NCI-H2081 treated with DMSO at 0.1 percent for 48 hours (cell line): ENCODE data around the gene ZNF680.
"Not testable (repeated sequence)": the region's sequence is repeated elsewhere in the genome, so short reads cannot be mapped to it uniquely, and the experiment has no call there.

ENCODE experiments used
- DNase-seq: peaks from one replicate; lab custom pipeline; 2025; lab: John Stamatoyannopoulos, UW

The ZNF680 gene

GRCh38 chr7:64562626-64563278 is at the start of gene ZNF680:
Gene ZNF680 (minus strand): TSS chr7:64563071. CDS start chr7:64562954, 117 bp downstream.
- peak; percentile 95 for DNase-seq

- DNase-seq: no peak
Measured at GRCh38 chr7:64612452-64612851, 49.6 kb upstream of the ZNF680 start.

DNA sequence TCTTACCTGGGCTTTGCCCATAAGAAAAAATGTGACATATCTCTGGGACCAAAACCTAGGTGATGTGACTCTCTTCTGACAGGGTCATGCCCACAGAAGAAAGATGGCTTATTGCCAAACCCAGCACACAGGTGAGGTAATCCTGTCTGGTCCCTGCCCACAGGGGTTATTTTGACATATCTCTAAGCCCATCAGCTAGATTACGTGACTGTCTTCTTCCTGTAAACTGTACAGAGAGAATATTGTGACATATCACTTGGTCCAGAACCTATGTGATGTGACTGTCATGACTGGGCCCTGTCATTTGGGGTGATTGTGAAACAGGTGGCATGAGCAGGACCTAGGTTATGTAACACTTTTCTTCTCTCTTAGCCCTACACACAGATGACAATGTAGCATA is 48.8 kb upstream of the ZNF680 start:
- no peak for DNase-seq

DNA sequence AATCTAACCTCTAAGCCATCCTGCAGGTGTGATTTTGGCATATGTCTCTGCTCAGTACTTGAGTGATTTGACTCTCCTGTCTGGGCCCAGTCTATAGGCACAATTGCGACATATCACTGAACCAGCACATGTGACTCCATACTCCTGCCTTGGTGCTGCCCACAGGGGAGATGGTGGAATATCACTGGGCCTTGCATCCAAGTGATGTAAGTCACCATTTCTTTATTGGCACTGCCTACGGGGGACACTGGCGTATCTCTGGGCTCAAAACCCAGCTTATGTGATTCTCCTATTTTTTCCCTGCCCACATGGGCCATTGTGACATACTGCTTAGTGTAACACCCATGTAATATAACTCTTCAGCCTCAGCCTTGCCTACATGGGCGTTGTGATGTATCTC is 48.1 kb upstream of the ZNF680 start:
- DNase-seq: no peak

DNA sequence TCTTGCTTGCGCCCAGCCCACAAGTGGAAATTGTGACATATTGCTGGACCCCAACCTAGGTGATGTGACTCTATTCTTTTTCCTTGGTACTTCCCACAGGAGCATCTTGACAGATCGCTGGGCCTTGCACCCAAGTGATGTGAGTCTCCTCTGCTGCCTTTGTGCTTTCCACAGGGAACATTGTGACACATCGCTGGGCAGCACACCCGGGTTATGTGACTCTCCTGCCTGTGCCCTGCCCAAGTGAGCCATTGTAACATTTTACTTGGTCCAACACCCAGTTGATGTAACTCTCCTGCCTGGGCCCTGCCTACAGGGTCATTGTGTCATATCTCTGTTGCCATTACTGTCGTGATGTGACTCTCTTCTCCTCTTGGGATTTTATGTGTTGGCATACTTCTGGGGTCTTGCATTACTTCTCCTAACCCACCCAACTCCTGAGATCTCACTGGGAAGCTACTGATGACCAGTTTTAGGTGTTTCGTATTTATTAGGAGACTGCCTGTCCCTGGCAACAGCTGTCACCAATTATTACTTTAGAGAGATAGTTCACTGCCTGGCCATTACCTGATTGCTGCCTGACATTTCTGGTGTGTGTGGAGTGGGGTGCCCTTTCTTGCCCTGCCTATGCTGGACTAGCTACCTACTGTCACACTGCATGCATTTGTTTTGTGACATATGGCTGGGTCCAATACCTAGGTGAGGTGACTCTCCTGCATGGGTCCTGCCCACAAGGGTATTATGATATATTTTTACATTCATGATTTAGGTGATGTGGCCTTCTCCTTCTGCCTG is 45.4 kb upstream of the ZNF680 start:
- DNase-seq: no peak

- no peak for DNase-seq
Measured at GRCh38 chr7:64606385-64606784, 43.5 kb upstream of the ZNF680 start.

DNA sequence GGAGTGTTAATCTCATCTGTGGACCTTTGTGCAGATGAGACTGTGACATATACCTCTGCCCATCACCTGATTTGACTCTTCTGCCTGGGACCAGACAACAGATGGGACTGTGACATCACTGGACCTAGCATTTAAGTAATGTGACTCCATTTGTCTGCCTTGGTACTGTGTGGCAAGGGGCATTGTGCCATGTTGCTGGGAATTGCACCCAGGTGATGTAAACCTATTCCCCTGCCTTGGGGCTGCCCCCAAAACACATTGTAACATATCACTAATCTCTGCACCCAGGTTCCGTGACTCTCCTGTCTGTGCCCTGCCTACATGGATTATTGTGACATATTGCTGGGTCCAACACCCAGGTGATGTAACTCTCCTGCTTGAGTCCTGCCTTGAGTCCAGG is 40.4 kb upstream of the ZNF680 start:
- DNase-seq: no peak

GRCh38 chr7:64602518-64602917 is 39.6 kb upstream of the ZNF680 start:
- no peak for DNase-seq

DNA sequence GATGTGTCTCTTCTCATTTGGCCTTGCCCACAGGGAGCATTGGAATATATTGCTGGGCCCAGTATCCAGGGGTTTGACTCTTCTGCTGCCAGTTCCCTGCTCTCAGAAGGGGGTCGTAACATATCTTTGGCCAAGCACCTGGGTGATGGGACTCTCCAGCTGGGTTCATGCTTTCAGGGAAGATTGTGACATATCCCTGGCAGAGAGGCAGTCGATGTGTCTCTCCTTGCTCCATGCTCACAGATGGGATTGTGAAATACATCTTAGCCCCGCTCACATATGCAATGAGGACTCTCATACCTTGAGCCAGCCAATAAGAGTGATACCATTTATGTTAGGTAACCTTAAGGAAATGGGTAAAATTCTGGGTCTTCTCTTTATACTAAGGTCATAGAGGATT is 39.2 kb upstream of the ZNF680 start:
- no peak for DNase-seq

GRCh38 chr7:64599359-64599758 is 36.5 kb upstream of the ZNF680 start:
- DNase-seq: no peak

GRCh38 chr7:64590971-64591370 is 28.1 kb upstream of the ZNF680 start:
- DNase-seq: no peak

DNA sequence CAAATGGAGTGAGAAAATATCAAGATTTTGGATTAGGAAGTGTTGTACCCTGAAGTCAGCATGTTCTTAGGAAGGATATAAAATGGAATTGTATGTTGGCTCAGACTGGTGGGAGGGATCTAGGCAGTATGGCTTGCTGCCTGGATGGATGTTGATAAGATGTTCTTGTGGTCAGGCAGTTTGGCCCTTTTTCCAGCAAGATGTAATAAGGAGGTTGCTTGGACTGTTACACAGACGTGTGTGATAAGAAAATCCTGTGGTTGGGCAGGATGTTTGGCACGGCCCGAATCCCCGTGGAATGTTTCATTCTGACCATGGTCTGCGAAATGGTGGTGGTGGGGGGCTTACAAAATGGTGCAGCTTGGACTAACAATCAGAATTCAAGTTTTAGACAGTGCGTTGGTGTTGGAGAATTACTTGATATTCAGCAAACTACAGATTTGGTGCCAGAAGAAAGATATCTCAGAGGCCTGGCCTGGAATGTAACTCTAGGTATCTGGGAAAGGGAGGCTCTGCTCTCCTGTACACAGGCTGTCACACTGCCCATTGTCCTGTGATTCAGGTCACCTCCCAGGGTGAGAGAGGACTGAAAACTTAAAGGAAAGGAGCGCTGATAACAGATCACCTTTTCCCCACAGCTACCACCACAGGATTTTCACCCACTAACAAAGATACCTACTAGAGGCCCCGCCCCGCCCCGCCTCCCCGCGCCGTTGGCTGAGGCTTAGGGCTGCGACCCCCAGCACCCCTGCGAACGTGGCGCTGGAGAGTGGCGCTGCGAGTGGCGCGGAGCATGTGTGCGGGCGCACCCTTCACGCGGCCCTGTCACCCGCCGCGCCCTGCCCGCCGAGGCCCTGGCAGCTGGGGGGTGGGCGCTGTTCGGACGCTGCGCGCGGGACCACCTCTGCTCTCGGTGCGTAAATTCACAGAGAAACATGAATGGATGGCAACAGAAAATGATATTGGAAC is 19.3 kb upstream of the ZNF680 start:
- DNase-seq: no peak

DNA sequence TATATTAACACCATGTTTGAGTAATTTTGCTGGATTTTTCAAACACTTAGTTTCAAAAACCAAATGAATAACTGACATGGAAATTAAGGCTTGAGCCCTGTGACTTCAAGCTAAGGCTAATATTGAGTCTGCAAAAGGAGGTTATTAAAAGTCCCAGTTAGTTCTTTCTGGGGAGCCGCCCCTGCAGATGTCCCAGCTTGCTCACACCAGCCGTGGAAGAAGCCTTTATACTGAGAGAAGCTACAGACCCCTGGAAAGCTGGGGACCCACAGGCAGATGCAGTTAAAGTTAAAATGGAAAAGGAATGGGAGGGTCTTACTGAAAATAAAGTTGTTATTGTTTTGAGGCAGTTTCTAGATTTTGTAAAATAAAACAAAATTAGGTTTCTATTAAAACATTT is 18.5 kb upstream of the ZNF680 start:
- DNase-seq: no peak

DNA sequence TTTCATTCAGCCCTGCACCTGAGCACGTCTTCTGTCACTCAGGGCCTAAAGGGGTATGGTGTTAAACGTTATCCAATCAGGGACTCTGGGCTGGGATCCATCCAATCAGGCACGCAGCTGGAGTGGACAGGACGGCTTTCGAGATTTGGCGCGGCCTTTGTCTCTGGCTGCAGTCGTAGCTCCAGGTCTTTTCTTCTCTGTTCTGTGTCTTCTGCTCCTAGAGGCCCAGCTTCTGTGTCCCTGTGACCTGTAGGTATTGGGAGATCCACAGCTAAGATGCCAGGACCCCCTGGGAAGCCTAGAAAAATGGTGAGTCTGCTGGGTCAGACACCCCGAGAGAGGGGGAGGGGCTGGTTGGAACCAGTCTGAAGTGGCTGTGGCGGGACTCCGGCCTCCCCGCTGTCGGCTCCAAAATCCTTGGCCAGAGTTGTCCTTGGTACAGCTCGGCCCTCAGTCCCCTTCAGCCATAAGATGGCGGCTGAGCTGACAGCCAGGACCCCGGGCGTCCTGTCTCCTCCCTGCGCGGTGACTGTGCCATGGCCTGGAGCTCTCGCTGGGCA is 11.7 kb upstream of the ZNF680 start:
- DNase-seq: no peak

DNA sequence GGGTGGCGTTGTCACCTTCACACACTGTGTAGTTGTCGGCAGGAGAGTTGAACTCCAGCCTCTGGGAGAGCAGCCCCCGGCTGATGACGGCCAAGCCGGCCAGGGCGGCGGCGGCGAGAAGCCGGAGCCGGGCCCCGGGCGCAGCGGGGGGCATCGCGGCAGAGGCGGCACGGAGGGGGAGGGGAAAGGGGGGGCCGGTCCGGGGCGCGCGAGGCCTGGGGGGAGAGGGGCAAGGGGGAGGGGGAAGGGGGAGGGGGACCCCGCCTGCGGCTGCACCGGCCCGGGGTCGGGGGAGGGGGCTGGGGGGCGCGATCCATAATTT is 7.4 kb upstream of the ZNF680 start:
- DNase-seq: not testable (repeated sequence)

GRCh38 chr7:64569372-64570283 is 6.8 kb upstream of the ZNF680 start:
- not testable (repeated sequence) for DNase-seq

GRCh38 chr7:64562256-64562625 is 630 bp downstream of the ZNF680 start:
- no peak for DNase-seq

- DNase-seq: no peak
Measured at GRCh38 chr7:64559206-64559605, 3.7 kb downstream of the ZNF680 start.

DNA sequence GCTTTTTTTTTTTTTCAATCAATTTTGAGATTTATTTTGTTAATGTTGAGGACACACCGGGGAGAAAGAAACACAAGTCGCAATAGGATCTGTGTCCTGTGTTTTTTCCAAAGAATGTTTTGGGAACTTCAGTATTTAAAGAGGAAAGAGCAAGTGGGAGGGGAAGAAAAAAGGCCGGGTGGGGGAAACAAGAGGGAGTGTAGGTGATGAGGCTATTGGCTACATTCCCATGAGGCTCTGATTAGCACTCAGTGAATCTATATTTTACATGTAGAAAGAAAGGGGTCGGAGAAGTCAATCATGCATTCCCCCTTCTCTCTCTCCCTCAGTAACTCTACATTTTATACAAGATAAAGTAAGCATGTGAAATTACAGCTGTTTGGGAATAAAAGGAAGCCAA is 4.1 kb downstream of the ZNF680 start:
- no peak for DNase-seq

- DNase-seq: no peak
Measured at GRCh38 chr7:64558323-64558705, 4.6 kb downstream of the ZNF680 start.

DNA sequence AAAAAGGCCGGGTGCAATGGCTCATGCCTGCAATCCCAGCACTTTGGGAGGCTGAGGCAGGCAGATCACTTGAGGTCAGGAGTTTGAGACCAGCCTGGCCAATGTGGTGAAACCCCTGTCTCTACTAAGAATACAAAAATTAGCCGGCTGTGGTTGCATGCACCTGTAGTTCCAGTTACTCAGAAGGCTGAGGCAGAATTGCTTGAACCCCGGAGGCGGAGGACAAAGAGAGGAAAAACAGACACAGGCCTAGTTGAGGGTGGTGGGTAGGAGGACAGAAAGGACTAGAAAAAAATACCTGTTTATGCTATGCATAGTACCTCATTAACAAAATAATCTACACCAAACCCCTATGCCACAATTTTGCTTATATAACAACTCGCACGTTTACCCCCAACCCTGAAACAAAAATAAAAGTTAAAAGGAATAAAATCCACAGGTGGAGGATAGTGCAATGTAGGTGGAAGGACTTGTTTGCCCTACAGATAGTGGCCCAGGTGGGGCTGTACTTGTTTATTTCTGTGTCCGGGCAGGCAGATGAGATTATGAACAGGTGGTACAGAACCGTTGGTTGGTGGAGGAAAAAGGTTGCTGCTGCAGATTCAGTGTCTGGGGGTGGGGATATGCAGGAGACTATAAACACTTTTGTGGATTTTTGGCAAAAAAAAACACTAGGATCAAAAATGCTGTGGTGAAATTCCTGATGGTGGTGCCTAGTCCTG is 5.1 kb downstream of the ZNF680 start:
- DNase-seq: no peak
